OCI-LY7 (cell line): ENCODE results near the gene GNG12. TPM values are rescaled to one million over a fixed set of nuclear protein-coding genes. Genes with fewer than 3 reads are reported as not detected.

Experiments used
- BruUV-seq: library from RNA; stranded (reverse); fragments of 400-500 nt; replicated peaks from 2 replicates; lab custom pipeline; 2021; lab: Mats Ljungman, UMichigan
- CTCF ChIA-PET: fragments of 300-600 bp; sonication (Branson Sonifier 250); formaldehyde crosslinking; loops from one replicate; lab custom pipeline; 2022; ENCODE audit warnings: antibody characterized with exemption; ENCODE audit not compliant: unreplicated experiment; lab: Charles Lee
- POLR2A ChIA-PET: fragments of 300-600 bp; sonication (Branson Sonifier 250); formaldehyde crosslinking; loops from one replicate; lab custom pipeline; 2022; ENCODE audit warnings: antibody characterized with exemption; lab: Charles Lee
- DNase-seq: peaks from one replicate; pipeline ENCODE4 v3.0.0-alpha.2; 2015; ENCODE audit warnings: low spot score
- H2AFZ ChIP-seq: fragments of 200-600 bp; sonication (generic), shearing (Covaris generic); 2 replicates; pipeline ENCODE4 v1.6.1; 2014; ENCODE audit warnings: mild to moderate bottlenecking, antibody characterized with exemption, low read length, moderate library complexity
- H3K27ac ChIP-seq: fragments of 200-600 bp; sonication (generic); 2 replicates; pipeline ENCODE4 v1.5.1; 2014; ENCODE audit warnings: mixed run types, low read depth, mild to moderate bottlenecking, moderate library complexity, low read length, inconsistent platforms; ENCODE audit not compliant: poor library complexity, severe bottlenecking
- H3K36me3 ChIP-seq: fragments of 200-600 bp; sonication (generic); 2 replicates; pipeline ENCODE4 v1.6.1; 2014; ENCODE audit warnings: mild to moderate bottlenecking, antibody characterized with exemption, low read length, moderate library complexity, mixed read lengths; ENCODE audit not compliant: insufficient read depth
- H3K4me1 ChIP-seq: fragments of 200-600 bp; sonication (generic); 2 replicates; pipeline ENCODE4 v1.5.1; 2014; ENCODE audit warnings: mild to moderate bottlenecking, low read length; ENCODE audit not compliant: insufficient read depth, poor library complexity, severe bottlenecking
- H3K4me2 ChIP-seq: fragments of 200-600 bp; sonication (generic); 2 replicates; pipeline ENCODE4 v1.6.1; 2014; ENCODE audit warnings: mild to moderate bottlenecking, low read length
- H3K4me3 ChIP-seq: fragments of 200-600 bp; sonication (generic); 2 replicates; pipeline ENCODE4 v1.5.1; 2014; ENCODE audit warnings: mild to moderate bottlenecking, low read depth, low read length; ENCODE audit not compliant: poor library complexity, severe bottlenecking
- H3K79me2 ChIP-seq: fragments of 200-600 bp; sonication (generic); 2 replicates; pipeline ENCODE4 v1.6.1; 2016; ENCODE audit warnings: low read depth, mild to moderate bottlenecking, low read length, moderate library complexity, mixed read lengths; ENCODE audit not compliant: insufficient read depth
- H3K9me2 ChIP-seq: fragments of 200-600 bp; sonication (generic); 2 replicates; pipeline ENCODE4 v1.6.1; 2016; ENCODE audit warnings: mild to moderate bottlenecking, low read length, mixed read lengths; ENCODE audit not compliant: insufficient read depth
- H3K9me3 ChIP-seq: fragments of 200-600 bp; sonication (generic); 2 replicates; pipeline ENCODE4 v1.6.1; 2014; ENCODE audit warnings: mild to moderate bottlenecking, mixed run types, low read length, mixed read lengths
- H4K20me1 ChIP-seq: fragments of 200-600 bp; sonication (generic); 2 replicates; pipeline ENCODE4 v1.6.1; 2014; ENCODE audit warnings: mild to moderate bottlenecking, antibody characterized with exemption, low read length, moderate library complexity, mixed read lengths; ENCODE audit not compliant: insufficient read depth
- CTCF ChIP-seq: fragments of 200-600 bp; sonication (generic); conservative IDR thresholded peaks from 2 replicates; pipeline ENCODE4 v1.5.1; 2014; ENCODE audit warnings: mild to moderate bottlenecking, antibody characterized with exemption, low read length, moderate library complexity, mixed read lengths
- EZH2phosphoT487 ChIP-seq: fragments of 200-600 bp; sonication (generic); IDR thresholded peaks from 2 replicates; pipeline ENCODE4 v1.6.1; 2018; ENCODE audit warnings: low read depth, borderline replicate concordance, mild to moderate bottlenecking, mixed run types, antibody characterized with exemption, low read length, moderate library complexity, mixed read lengths
- intact Hi-C: fragments of 100-400 bp; cut with micrococcal nuclease; formaldehyde crosslinking; loops from one replicate; pipeline ENCODE4 v1.10.0; 2022; ENCODE audit not compliant: unreplicated experiment
- total RNA-seq, 2 experiments: library from RNA; depleted of rRNA in 1 of 2; stranded (reverse); fragments of >200 nt in 1 of 2; shearing (Covaris generic) in 1 of 2; gene quantifications; 2 replicates each; pipeline ENCODE4 v1.2.3, GENCODE V29; 2014 to 2022

The GNG12 gene
- total RNA-seq, 2 experiments from 2014 or later, result 0.10 TPM; not detected in 1

GRCh38 chr1:67777016-67777415 is 56.3 kb downstream of the GNG12 start:
- no peak for DNase-seq
- Histone ChIP-seq H3K9me3 (no peaks in the 10 kb centered on the region), H3K9me2 (no peaks in the 10 kb centered on the region), H3K79me2 (no peaks in the 10 kb centered on the region), H3K27ac (no peak overlapping the region), H3K4me1 (no peaks in the 10 kb centered on the region), H2AFZ (no peak overlapping the region), H3K4me2 (no peak overlapping the region), H3K36me3 (no peaks in the 10 kb centered on the region), H4K20me1 (no peaks in the 10 kb centered on the region), H3K4me3 (no peak overlapping the region)
- POLR2A ChIA-PET, result interaction anchor here (0.9 kb wide), 1 partner anchor 17 kb away, joined by 3 read pairs; no protein-coding TSS in a partner anchor
- TF ChIP-seq EZH2phosphoT487 (no peak), CTCF (no peak)
- no TSS peak for BruUV-seq
- intact Hi-C loops, result no loop called here
- CTCF ChIA-PET, result no interaction called here

GRCh38 chr1:67773462-67773861 is 59.8 kb downstream of the GNG12 start:
- Histone ChIP-seq H2AFZ (no peak overlapping the region), H3K4me1 (no peaks in the 10 kb centered on the region), H3K27ac (no peak overlapping the region), H3K9me2 (no peaks in the 10 kb centered on the region), H4K20me1 (no peaks in the 10 kb centered on the region), H3K4me2 (no peak overlapping the region), H3K36me3 (no peaks in the 10 kb centered on the region), H3K4me3 (no peak overlapping the region), H3K9me3 (no peaks in the 10 kb centered on the region), H3K79me2 (no peaks in the 10 kb centered on the region)
- intact Hi-C loops, result no loop called here
- BruUV-seq, result no TSS peak
- TF ChIP-seq CTCF, result no peak
- TF ChIP-seq EZH2phosphoT487, result no peak
- no peak for DNase-seq
- POLR2A ChIA-PET, result interaction anchor here (0.7 kb wide), 1 partner anchor 17 kb away, joined by 4 read pairs; no protein-coding TSS in a partner anchor
- CTCF ChIA-PET, result no interaction called here

- Histone ChIP-seq H3K9me2 (no peaks in the 10 kb centered on the region), H3K36me3 (no peaks in the 10 kb centered on the region), H3K27ac (no peak overlapping the region), H3K4me3 (no peak overlapping the region), H3K4me1 (no peaks in the 10 kb centered on the region), H4K20me1 (no peaks in the 10 kb centered on the region), H3K9me3 (no peaks in the 10 kb centered on the region), H3K79me2 (no peaks in the 10 kb centered on the region), H2AFZ (no peak overlapping the region), H3K4me2 (no peak overlapping the region)
- TF ChIP-seq CTCF (no peak), EZH2phosphoT487 (no peak)
- BruUV-seq, result no TSS peak
- intact Hi-C loops, result no loop called here
- ChIA-PET CTCF (interaction anchor here (1.0 to 1.1 kb wide), 2 partner anchors 11 to 239 kb away, joined by 3 read pairs; no protein-coding TSS in a partner anchor), POLR2A (interaction anchor here (0.9 kb wide), 1 partner anchor 16 kb away, joined by 3 read pairs; no protein-coding TSS in a partner anchor)
- DNase-seq, result no peak
Observed at GRCh38 chr1:67771749-67772148, 61.5 kb downstream of the GNG12 start.
